UCSD-AML1 (cell line): ENCODE results near the gene PHF2.
"Not testable (repeated sequence)": the region's sequence is repeated elsewhere in the genome, so short reads cannot be mapped to it uniquely, and the experiment has no call there.

Source experiments
- DNase-seq: peaks from one replicate; lab custom pipeline; 2025; ENCODE audit not compliant: unreplicated experiment; lab: John Stamatoyannopoulos, UW

Gene PHF2

DNA sequence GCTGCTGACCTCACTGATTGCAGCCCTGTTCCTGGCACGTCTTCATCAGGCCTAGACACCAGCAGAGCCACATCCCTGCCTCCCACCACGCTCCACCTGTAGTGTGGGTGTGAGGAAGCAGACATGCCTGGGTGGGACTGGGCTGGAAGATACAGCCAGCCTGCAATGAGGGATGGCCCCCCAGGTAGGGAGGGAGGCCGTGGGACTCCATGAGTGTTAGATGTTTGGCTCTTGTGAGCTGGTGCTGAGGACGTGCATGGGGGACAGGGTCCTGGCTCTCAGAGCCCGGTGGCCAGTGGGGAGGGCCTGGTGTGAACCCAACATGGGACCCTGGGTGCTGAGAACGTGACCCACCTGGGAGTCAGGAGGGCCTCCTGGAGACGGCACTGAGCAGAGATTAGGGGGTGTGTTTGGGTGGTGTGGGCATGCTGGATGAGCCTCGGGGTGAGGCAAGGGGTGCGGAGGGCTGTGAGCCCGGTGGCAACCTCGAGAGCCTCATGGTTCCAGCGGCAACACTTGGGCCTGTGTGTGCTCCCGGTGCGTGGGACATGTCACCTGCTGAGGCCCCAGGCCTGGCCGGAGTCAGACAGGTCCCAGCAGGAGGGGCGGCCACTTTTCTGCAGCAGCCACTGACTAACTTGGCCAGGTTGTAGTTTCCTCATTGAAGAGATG, 87.6 kb downstream of the PHF2 start:
- DNase-seq: no peak

DNA sequence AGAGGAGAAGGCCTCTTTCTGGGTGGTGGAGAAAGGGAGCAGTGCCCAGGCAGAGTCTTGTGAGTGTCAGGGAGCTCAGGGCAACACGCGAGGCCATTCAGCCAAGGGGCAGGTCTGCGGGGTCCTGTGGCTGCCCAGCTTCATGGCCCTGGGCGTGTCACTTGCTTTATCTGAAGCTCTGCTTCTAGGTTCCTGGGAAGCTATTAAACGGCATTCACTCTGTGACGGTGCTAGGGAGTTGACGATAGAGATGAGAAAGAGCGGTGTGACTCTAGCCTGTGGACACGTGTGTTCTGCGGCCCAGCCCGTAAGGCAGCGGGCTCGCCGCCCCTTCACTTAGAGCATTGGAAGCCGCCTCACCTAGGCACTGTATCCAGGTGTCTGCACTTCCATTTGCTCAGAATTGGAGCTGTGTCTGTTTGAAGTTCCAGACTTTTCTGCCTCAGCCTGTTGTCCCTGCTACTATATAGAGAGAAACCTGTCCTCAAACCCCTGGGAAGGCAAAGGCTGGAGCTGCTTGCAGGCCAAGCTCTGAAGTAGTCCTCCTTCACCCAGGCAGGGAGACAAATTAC, 88.3 kb downstream of the PHF2 start:
- no peak for DNase-seq

DNA sequence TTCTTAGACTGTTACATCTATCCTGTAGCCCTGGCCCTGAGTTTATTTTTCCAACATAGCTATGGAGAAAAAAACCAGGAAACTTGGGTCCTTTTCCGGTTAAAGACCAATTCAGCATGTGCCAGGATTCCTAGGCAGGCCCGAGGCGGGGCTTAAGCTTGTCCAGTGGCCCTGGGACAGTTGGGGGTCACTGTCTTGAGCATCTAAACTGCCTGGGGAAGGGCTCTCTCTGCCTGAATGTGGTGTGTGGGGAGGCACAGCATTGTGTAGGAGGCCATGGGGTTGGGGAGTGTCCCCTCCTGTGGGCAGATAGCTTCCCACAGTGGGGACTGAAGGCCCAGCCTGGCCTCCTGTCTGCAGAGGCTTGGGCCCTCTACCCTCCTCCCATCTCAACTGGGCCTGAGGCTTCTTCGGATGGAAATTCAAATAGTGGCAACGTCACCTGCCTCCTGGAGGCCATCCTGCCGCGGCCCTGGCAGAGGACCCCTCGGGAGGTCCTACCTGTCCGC, 88.8 kb downstream of the PHF2 start:
- DNase-seq: no peak

DNA sequence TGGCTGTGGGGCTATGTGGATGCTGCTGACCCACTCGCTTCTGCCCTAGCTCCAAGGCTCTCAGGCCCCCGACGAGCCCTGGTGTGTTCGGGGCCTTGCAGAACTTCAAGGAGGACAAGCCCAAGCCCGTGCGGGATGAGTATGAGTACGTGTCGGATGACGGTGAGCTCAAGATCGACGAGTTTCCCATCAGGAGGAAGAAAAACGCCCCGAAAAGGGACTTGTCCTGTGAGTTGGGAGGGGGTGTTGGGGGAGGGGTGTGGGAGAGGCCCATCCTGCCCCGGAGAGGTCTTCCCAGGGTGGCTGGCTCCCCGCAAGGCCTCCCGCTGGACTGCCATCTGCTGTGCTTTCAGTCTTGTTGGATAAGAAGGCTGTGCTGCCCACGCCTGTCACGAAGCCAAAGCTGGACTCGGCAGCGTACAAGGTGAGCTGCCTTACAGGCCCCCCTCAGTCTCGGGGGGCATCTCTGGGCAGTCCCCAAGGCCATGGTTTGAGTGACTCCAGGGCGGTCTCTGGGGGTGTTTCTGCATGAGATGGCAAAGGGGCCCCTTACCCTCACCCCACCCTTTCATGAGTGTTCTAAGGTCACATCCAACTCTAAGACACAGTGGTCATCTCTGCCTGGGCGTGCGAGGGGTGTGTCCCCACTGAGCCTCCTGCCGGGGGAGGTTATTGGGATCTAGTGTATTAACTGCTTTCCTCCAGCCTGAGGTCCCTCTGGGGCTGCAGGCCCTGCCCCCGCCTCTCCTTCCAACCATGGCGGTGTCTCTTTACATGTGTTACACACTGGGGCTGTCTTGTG, 89.5 kb downstream of the PHF2 start:
- no peak for DNase-seq

DNA sequence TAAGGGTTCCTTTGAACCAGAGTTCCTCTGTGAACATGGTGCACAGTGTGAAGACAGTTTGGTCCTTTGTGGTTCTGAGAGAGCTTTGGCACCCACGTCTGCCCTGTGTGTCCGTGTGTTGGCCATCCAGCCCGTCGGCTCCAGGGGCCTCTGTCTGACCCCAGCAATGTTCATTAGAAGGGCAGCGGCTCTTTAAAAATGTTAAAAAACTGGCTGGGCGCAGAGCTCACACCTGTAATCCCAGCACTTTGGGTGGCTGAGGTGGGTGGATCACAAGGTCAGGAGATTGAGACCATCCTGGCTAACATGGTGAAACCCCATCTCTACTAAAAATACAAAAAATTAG, 90.0 kb downstream of the PHF2 start:
- not testable (repeated sequence) for DNase-seq

DNA sequence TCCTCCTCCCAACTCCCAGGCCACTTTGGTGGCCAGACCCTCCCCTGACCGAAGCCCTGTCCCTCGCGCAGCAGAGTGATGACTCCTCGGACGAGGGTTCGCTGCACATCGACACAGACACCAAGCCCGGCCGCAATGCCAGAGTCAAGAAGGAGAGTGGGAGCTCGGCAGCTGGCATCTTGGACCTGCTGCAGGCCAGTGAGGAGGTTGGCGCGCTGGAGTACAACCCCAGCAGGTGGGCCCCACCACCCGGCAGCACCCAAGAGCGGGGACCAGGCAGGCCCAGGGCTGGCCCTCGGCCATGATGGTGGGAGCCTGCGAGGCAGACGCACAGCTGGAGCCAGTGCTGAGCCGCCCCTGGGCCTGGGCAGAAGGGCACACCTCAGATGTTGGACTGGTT, 90.6 kb downstream of the PHF2 start:
- DNase-seq: no peak

DNA sequence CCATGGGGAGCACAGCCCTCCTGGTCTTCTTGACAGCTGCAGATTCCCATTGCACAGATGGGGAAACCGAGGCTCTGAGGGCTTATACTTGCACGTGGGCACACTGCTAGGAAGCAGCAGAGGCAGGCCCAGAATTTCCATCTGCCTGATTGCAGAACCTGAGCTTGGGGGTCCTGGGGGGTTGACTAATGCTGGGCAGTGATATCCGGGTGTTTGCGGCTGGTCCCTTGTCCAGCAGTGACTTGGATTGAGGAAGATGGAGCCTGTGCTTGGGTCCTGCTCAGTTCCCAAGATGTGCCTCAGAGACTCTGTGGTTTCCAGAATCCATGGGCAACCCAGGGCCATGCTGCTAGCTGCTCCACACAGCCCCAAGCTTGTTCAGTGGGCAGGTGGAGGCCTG, 91.2 kb downstream of the PHF2 start:
- DNase-seq: no peak

DNA sequence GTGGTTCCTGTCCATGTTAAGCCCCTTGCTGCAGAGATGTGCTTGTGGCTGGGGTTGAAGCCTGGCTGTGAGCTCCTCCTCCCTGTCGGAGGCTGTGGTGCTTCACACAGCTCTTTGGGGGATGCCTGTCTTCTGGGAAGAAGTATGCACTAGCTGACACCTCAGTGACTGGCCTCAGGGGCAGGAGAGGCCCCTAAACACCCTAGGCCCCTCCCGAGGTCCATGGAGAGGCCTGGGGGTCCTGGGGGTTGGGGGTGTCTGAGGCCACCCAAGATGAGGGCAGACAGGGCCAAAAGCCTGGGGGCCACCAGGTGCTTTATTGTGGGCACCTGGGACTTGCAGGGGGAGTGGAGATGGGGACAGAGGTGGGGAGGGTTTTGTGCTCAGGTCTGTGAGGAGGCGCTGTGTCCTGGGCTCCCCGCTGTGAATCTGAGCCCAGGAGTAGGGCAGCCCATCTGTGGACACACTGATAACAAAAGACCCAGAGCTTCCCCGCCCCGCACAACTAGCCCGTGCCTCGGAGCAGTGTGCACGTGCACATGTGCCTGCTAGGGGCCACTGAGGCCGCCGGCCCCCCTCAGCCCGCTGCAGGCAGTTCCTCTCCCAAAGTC, 92.0 kb downstream of the PHF2 start:
- no peak for DNase-seq

DNA sequence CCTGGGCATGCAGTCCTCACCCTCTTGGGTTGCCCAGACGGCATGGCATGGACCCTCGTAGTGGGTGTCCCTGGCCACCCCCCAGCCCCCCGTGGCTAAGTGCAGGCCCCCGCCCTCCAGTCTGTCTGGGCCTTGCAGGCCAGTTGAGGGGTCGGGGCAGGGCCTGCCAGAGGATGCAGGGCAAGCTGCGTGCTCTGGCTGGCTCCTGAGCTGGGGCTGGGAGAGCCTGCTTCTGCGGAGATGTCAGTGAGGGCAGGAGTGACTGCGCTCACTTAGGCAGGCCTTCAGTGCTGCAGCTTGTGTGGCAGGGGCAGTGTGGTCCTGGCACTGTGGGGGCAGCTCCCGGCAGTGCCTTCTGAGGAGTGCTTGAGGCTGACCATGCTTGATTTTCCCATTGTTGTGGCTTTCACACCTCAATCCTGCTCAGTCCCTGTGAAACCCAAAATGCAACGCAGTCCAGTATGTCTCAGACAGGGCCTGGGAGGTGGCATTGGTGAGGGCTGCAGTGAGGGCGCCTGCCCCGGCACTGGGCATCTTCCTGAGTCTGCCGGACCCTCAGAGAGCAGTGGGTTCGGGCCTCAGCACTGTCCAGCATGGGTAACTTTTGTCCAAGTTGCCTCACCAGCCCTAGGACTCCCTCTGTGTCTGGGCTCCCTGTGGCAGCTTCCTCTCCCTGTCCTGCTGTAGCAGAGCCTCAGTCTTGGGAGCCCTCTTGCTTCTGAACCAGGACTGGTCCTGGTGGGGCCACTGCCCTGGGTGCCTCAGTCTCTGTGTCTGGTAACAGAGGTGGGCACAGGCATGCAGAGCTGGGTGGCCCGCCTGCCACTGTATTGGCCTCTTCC, 93.0 kb downstream of the PHF2 start:
- DNase-seq: no peak

DNA sequence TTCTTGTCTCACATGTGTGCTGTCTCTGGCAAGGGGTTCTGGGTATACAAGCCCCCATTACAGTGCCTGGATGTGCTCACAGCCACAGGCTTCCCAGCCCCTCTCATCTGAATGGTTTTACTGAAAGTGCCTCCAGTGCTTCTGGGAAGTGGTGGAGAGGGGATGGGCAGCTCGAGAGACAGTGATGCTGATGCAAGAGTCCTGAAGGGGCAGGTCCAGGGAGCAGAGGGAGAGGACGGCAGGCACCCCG, 93.5 kb downstream of the PHF2 start:
- no peak for DNase-seq

DNA sequence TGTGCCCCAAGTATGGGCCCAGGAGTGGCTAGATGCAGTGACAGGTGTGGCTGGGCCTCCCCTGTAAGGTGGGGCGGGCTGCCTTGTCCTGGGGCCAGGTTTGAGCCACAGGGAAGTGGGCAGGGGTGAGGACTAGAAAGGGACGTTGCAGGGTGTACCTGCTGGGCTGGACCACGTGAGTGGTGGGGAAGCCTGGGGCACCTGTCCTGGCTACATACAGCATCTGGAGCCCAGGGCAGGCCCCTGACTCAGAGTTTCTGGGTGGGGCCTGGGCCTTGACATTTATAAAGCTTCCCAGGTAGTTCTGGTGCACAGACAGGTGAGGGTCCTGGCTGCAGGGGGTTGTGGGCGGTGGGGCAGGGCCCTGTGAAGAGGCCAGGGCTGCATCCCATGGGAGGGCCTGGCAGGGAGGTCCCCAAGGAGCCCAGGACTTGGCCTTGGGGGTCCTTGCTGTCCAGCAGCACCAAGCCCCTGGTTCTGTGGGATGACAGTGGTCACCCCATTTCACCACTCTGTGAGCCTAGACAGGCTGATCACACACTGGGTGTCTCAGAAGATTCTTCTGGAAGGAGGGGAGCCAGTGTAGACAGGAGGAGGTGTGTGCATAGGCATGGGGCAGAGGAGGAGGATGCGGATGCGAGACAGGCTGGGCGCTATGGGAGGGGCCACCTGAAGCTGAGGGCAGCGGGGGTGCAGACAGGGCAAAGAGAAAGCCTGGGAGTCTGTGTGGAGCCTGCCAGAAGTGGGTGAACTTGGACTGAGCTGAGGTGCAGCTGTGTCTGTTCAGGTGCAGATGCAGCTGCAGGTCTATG, 94.0 kb downstream of the PHF2 start:
- no peak for DNase-seq

DNA sequence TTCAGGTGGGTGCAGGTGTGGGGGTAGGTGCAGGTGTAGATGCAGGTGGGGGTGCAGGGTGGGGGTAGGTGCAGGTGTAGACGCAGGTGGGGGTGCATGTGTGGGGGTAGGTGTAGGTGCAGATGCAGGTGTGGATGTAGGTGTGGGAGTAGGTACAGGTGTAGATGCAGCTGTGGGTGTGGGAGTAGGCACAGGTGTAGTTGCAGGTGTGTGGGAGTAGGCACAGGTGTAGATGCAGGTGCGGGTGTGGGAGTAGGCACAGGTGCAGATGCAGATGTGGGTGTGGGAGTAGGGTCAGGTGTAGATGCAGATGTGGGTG, 94.6 kb downstream of the PHF2 start:
- no peak for DNase-seq

DNA sequence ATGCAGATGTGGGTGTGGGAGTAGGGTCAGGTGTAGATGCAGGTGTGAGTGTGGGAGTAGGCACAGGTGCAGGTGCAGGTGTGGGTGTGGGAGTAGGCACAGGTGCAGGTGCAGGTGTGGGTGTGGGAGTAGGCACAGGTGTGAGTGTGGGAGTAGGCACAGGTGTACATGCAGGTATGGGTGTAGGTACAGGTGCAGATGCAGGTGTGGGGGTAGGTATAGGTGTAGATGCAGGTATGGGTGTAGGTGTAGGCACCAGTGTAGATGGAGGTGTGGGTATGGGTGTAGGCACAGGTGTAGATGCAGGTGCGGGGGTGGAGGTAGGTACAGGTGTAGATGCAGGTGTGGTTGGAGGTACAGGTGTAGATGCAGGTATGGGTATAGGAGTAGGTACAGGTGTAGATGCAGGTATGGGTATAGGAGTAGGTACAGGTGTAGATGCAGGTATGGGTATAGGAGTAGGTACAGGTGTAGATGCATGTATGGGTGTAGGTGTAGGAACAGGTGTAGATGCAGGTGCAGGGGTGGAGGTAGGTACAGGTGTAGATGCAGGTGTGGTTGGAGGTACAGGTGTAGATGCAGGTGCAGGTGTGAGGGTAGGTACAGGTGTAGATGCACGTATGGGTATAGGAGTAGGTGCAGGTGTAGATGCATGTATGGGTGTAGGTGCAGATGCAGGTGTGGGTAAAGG, 96.1 kb downstream of the PHF2 start:
- not testable (repeated sequence) for DNase-seq

DNA sequence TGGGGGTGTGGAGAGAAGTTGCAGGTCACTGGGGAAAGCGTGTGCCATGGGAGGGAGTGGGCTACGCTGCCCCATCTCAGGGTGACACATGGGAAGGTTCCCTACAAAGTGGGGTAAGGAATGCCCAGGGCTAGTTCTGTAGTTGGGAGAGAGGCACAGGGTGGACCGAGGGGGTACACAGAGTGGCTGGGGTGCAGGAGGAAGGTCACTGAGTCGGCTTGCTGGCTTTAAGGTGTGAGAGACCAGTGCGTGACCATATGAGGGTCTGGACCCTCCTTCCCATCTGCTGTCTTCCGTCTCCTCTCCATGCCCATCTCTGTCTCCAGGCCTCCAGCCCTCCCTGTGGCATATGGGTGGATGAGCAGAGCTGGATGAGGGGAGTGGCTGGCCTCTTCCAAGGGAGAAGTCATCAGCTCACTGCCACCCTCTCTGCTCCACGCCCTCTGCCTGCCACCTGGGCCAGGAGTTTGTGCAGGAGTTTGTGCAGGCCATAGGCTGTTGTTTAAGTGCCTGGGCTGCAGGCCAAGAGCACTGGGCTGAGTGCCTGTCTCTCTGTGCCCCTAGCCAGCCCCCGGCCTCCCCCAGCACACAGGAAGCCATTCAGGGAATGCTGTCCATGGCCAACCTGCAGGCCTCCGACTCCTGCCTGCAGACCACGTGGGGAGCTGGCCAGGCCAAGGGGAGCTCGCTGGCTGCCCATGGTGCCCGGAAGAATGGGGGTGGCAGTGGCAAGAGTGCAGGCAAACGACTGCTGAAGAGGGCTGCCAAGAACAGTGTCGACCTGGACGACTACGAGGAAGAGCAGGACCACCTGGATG, 96.8 kb downstream of the PHF2 start:
- no peak for DNase-seq

DNA sequence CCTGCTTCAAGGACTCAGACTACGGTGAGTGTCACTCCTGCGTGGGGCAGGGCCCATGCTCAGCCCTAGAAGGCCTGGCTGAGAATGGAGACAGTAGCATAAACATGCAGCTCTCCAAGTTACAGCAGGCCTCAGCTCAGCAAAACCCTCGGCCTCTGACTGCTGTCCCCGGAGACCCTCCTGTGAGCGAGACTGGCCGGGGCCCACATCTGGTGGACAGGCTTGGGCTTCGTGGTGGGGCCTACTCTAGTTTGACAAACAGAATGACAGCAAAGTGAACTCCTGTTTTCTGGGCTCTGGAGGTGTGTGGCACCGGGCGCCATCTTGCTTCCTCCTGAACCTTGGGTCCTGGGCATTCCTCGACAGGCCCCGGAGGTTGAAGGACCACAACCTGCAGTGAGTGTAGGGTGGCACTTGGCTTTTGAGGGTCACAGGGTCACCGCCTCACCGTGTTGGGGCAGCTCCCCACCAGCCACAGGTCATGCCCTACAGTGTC, 97.5 kb downstream of the PHF2 start:
- no peak for DNase-seq

DNA sequence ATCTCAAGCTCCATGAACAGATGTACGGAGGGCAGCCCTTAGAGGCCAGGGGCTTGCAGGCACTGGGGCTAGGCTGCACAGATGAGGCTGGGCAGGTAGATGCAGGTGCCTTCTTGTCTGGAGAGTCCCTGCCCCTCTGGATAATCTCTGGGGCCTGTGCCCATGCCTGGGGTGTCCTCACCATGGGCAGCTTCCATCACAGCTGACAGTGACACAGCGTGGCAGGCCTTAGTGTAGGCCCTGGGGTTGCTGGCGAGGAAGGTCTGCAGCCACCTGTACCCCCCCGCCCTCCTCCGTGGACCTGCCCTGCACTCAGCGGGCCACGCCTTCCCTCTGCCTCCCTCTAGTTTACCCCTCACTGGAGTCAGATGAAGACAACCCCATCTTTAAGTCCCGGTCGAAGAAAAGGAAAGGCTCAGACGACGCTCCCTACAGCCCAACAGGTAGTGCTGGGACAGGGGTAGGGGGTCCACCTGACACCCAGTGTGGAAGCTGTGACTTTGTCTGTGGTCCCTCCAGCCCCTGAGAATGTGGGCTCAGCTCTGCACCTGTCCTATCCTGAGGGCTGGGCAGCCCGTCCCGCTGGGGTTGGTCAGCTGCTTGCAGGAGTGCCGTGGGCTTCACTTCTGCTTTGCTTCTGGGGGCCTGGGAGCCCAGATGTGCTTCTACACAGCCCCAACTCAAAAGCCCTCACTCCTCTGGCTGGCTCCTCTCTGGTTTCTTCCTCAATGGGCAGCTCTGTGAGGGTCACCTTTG, 98.4 kb downstream of the PHF2 start:
- DNase-seq: no peak

DNA sequence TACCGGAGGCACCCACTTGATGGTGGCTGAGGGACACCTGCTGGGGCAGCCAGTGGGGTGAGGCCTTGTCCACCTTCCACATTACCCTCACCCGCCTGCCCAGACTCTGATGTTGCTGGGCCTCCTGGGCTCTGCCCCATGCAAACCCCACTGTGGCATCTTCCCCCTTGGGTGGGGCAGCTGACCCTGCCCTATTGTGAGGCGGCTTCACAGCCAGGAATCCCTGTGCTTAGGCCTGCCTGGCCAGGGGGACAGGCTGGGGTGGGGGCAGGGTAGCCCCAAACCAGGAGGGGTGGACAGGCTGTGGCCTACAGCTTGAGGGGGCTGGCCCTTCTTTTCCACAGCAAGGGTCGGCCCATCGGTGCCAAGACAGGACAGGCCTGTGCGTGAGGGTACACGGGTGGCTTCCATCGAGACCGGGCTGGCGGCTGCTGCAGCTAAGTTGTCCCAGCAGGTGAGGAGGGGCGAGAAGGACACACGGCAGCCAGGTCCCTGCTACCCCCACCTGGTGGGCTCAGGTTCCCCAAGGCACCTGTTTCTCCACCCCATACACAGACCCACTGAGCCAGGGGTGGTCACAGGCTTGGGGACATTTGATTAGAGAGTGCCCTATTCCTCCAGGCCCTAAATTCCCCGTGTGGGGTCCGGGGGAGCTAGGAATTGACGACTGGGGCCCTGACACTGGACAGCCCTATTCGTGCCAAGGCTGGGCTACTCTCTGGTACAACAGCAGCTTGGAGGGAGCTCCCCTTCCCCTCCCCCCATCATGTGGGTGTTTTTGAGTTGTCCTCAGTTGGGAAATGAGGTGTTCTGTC, 99.2 kb downstream of the PHF2 start:
- DNase-seq: no peak
